Brain microvascular endothelial cell (primary cell): ENCODE data around the gene C3orf20.

Experiments
- DNase-seq: peaks from one replicate; pipeline ENCODE4 v3.0.0-alpha.2; 2020
- H3K27ac ChIP-seq: fragments of 250-450 bp; sonication (Bioruptor Pico); 2 replicates; pipeline ENCODE4 v1.5.1; 2020; ENCODE audit warnings: mild to moderate bottlenecking, moderate library complexity
- H3K27me3 ChIP-seq: fragments of 250-450 bp; sonication (Bioruptor Pico); replicated peaks from 2 replicates; pipeline ENCODE4 v1.5.1; 2020; ENCODE audit warnings: mild to moderate bottlenecking
- H3K36me3 ChIP-seq: fragments of 250-450 bp; sonication (Bioruptor Pico); replicated peaks from 2 replicates; pipeline ENCODE4 v1.5.1; 2020; ENCODE audit warnings: mild to moderate bottlenecking
- H3K4me3 ChIP-seq: 2 replicates; pipeline ENCODE4 v1.5.1; 2011; ENCODE audit warnings: low read depth, mild to moderate bottlenecking, control low read depth, low read length, moderate library complexity
- CTCF ChIP-seq: IDR thresholded peaks from 2 replicates; pipeline ENCODE4 v1.5.1; 2011; ENCODE audit warnings: low read depth, mild to moderate bottlenecking, moderate library complexity, low read length, control low read depth, inconsistent platforms; ENCODE audit errors: missing control alignments
- in situ Hi-C: cut with HindIII; loops from 2 replicates; pipeline ENCODE4 v1.10.0; 2017; ENCODE audit warnings: low sequenced_read_pairs, low pct_ligation_motif_present

C3orf20 gene

GRCh38 chr3:14703128-14703750 lies 28.3 kb downstream of the C3orf20 start:
- H3K36me3 ChIP-seq = no peaks in the 10 kb centered on the region
- in situ Hi-C loops = no loop called here
- TF ChIP-seq CTCF = no peak
- no peaks in the 10 kb centered on the region for H3K27me3 ChIP-seq
- H3K27ac ChIP-seq = no peak overlapping the region
- no peak overlapping the region for H3K4me3 ChIP-seq
- DNase-seq = no peak

GRCh38 chr3:14703791-14704190 lies 28.9 kb downstream of the C3orf20 start:
- Histone ChIP-seq H3K36me3 (no peaks in the 10 kb centered on the region), H3K27ac (no peak overlapping the region), H3K4me3 (no peak overlapping the region), H3K27me3 (no peaks in the 10 kb centered on the region)
- no peak for TF ChIP-seq CTCF
- no peak for DNase-seq
- in situ Hi-C loops = no loop called here

GRCh38 chr3:14706096-14706495 lies 31.2 kb downstream of the C3orf20 start:
- no peak for TF ChIP-seq CTCF
- in situ Hi-C loops = no loop called here

GRCh38 chr3:14716591-14716990 lies 41.6 kb downstream of the C3orf20 start:
- Histone ChIP-seq H3K27me3 (no peaks in the 10 kb centered on the region), H3K4me3 (no peak overlapping the region), H3K27ac (no peak overlapping the region), H3K36me3 (no peaks in the 10 kb centered on the region)
- TF ChIP-seq CTCF = no peak
- in situ Hi-C loops = no loop called here
- no peak for DNase-seq

More at GRCh38 chr3:14706096-14706495, 31.2 kb downstream of the C3orf20 start:
- Histone ChIP-seq H3K27me3 (no peaks in the 10 kb centered on the region), H3K27ac (no peak overlapping the region), H3K36me3 (no peaks in the 10 kb centered on the region), H3K4me3 (no peak overlapping the region)
- DNase-seq = no peak

GRCh38 chr3:14717307-14717706 lies 42.4 kb downstream of the C3orf20 start:
- H3K27ac ChIP-seq = no peak overlapping the region
- H3K27me3 ChIP-seq = no peaks in the 10 kb centered on the region
- H3K36me3 ChIP-seq = no peaks in the 10 kb centered on the region
- H3K4me3 ChIP-seq = no peak overlapping the region
- DNase-seq = no peak
- in situ Hi-C loops = no loop called here
- TF ChIP-seq CTCF = no peak

- H3K27me3 ChIP-seq = no peaks in the 10 kb centered on the region
- no peak for TF ChIP-seq CTCF
- in situ Hi-C loops = no loop called here
- H3K27ac ChIP-seq = no peak overlapping the region
- no peak overlapping the region for H3K4me3 ChIP-seq
- H3K36me3 ChIP-seq = no peaks in the 10 kb centered on the region
- no peak for DNase-seq
Measured at GRCh38 chr3:14718539-14718938, 43.6 kb downstream of the C3orf20 start.
